Cerebellar cortex (tissue), 1 donor: ENCODE measurements around the gene TEAD1.

Experiments used
- DNase-seq: peaks from one replicate; pipeline ENCODE4 v3.0.0-alpha.2; 2015; ENCODE audit warnings: low spot score

The TEAD1 gene

GRCh38 chr11:12789054-12789453, 114.8 kb downstream of the TEAD1 start:
- no peak for DNase-seq

- no peak for DNase-seq
These were observed 115.5 kb downstream of the TEAD1 start for GRCh38 chr11:12789596-12790215.

- no peak for DNase-seq
These were observed 116.8 kb downstream of the TEAD1 start for GRCh38 chr11:12790861-12791616.

- DNase-seq = no peak
These were observed 117.8 kb downstream of the TEAD1 start for GRCh38 chr11:12792018-12792417.

- no peak for DNase-seq
These were observed 118.4 kb downstream of the TEAD1 start for GRCh38 chr11:12792590-12792989.

GRCh38 chr11:12793065-12793464, 118.8 kb downstream of the TEAD1 start:
- no peak for DNase-seq

GRCh38 chr11:12793506-12793905, 119.3 kb downstream of the TEAD1 start:
- DNase-seq = no peak

GRCh38 chr11:12794576-12795230, 120.5 kb downstream of the TEAD1 start:
- DNase-seq = no peak

- no peak for DNase-seq
These were observed 123.8 kb downstream of the TEAD1 start for GRCh38 chr11:12797996-12798395.

GRCh38 chr11:12798609-12799011, 124.4 kb downstream of the TEAD1 start:
- DNase-seq = no peak

- no peak for DNase-seq
These were observed 125.2 kb downstream of the TEAD1 start for GRCh38 chr11:12799334-12799835.

GRCh38 chr11:12800032-12800671, 125.9 kb downstream of the TEAD1 start:
- no peak for DNase-seq

- DNase-seq = no peak
These were observed 126.7 kb downstream of the TEAD1 start for GRCh38 chr11:12800871-12801270.

- no peak for DNase-seq
These were observed 127.8 kb downstream of the TEAD1 start for GRCh38 chr11:12801976-12802375.

GRCh38 chr11:12802418-12803085, 128.3 kb downstream of the TEAD1 start:
- DNase-seq = no peak

GRCh38 chr11:12803086-12803826, 129.0 kb downstream of the TEAD1 start:
- DNase-seq = no peak

- DNase-seq = no peak
These were observed 131.9 kb downstream of the TEAD1 start for GRCh38 chr11:12806113-12806512.

- DNase-seq = no peak
These were observed 133.4 kb downstream of the TEAD1 start for GRCh38 chr11:12807621-12808020.

GRCh38 chr11:12808519-12808918, 134.3 kb downstream of the TEAD1 start:
- no peak for DNase-seq

- no peak for DNase-seq
These were observed 135.1 kb downstream of the TEAD1 start for GRCh38 chr11:12809364-12809763.

GRCh38 chr11:12809864-12810567, 135.8 kb downstream of the TEAD1 start:
- DNase-seq = no peak
